ENCODE results near the gene NANP.

Gene NANP

GRCh38 chr20:25570148-25570530 is 53.7 kb downstream of the NANP start:
- H3K27ac ChIP-seq (ENCODE audit: low read depth, low read length) = no peak overlapping the region
- no peaks in the 10 kb centered on the region for H3K36me3 ChIP-seq (ENCODE audit: insufficient read depth, low read length)
- H3K4me3 ChIP-seq (ENCODE audit: low read depth, low read length) = no peak overlapping the region
- peaks cover 28% of the 10 kb centered on the region for H3K79me2 ChIP-seq (ENCODE audit: control insufficient read depth, insufficient read depth, low read length, unreplicated experiment)
- H3K4me1 ChIP-seq (ENCODE audit: control insufficient read depth, insufficient read depth, low read length, unreplicated experiment) = peaks cover 22% of the 10 kb centered on the region
- no peaks in the 10 kb centered on the region for H3K27me3 ChIP-seq (ENCODE audit: insufficient read depth, low read length)
- H2AFZ ChIP-seq (ENCODE audit: low read length, unreplicated experiment) = no peak overlapping the region

- Histone ChIP-seq H3K27ac (ENCODE audit: low read depth, low read length) (no peak overlapping the region), H3K36me3 (ENCODE audit: insufficient read depth, low read length) (0 out of 2 replicates have a peak, but pooled peaks cover 4% of the 10 kb centered on the region), H3K4me1 (ENCODE audit: control insufficient read depth, insufficient read depth, low read length, unreplicated experiment) (peaks cover 5% of the 10 kb centered on the region), H2AFZ (ENCODE audit: low read length, unreplicated experiment) (no peak overlapping the region), H3K79me2 (ENCODE audit: control insufficient read depth, insufficient read depth, low read length, unreplicated experiment) (peaks cover 29% of the 10 kb centered on the region), H3K27me3 (ENCODE audit: insufficient read depth, low read length) (no peaks in the 10 kb centered on the region), H3K4me3 (ENCODE audit: low read depth, low read length) (no peak overlapping the region)
Observed at GRCh38 chr20:25567286-25567685, 56.5 kb downstream of the NANP start.

GRCh38 chr20:25566821-25567220 is 57.0 kb downstream of the NANP start:
- Histone ChIP-seq H3K36me3 (ENCODE audit: insufficient read depth, low read length) (0 out of 2 replicates have a peak, but pooled peaks cover 4% of the 10 kb centered on the region), H3K27me3 (ENCODE audit: insufficient read depth, low read length) (no peaks in the 10 kb centered on the region)

GRCh38 chr20:25565578-25566157 is 58.1 kb downstream of the NANP start:
- Histone ChIP-seq H3K4me1 (ENCODE audit: control insufficient read depth, insufficient read depth, low read length, unreplicated experiment) (no peaks in the 10 kb centered on the region), H3K36me3 (ENCODE audit: insufficient read depth, low read length) (0 out of 2 replicates have a peak, but pooled peaks cover 4% of the 10 kb centered on the region), H3K79me2 (ENCODE audit: control insufficient read depth, insufficient read depth, low read length, unreplicated experiment) (peaks cover 20% of the 10 kb centered on the region), H3K4me3 (ENCODE audit: low read depth, low read length) (no peak overlapping the region), H2AFZ (ENCODE audit: low read length, unreplicated experiment) (no peak overlapping the region), H3K27ac (ENCODE audit: low read depth, low read length) (no peak overlapping the region), H3K27me3 (ENCODE audit: insufficient read depth, low read length) (no peaks in the 10 kb centered on the region)

More at GRCh38 chr20:25566821-25567220, 57.0 kb downstream of the NANP start:
- Histone ChIP-seq H3K4me3 (ENCODE audit: low read depth, low read length) (no peak overlapping the region), H3K4me1 (ENCODE audit: control insufficient read depth, insufficient read depth, low read length, unreplicated experiment) (no peaks in the 10 kb centered on the region), H2AFZ (ENCODE audit: low read length, unreplicated experiment) (no peak overlapping the region), H3K79me2 (ENCODE audit: control insufficient read depth, insufficient read depth, low read length, unreplicated experiment) (peaks cover 24% of the 10 kb centered on the region), H3K27ac (ENCODE audit: low read depth, low read length) (no peak overlapping the region)

GRCh38 chr20:25563876-25564275 is 59.9 kb downstream of the NANP start:
- Histone ChIP-seq H3K27ac (ENCODE audit: low read depth, low read length) (no peak overlapping the region), H3K4me3 (ENCODE audit: low read depth, low read length) (no peak overlapping the region), H3K79me2 (ENCODE audit: control insufficient read depth, insufficient read depth, low read length, unreplicated experiment) (peaks cover 20% of the 10 kb centered on the region), H3K27me3 (ENCODE audit: insufficient read depth, low read length) (no peaks in the 10 kb centered on the region), H2AFZ (ENCODE audit: low read length, unreplicated experiment) (no peak overlapping the region), H3K36me3 (ENCODE audit: insufficient read depth, low read length) (0 out of 2 replicates have a peak, but pooled peaks cover 4% of the 10 kb centered on the region), H3K4me1 (ENCODE audit: control insufficient read depth, insufficient read depth, low read length, unreplicated experiment) (no peaks in the 10 kb centered on the region)

GRCh38 chr20:25563362-25563761 is 60.5 kb downstream of the NANP start:
- Histone ChIP-seq H2AFZ (ENCODE audit: low read length, unreplicated experiment) (no peak overlapping the region), H3K79me2 (ENCODE audit: control insufficient read depth, insufficient read depth, low read length, unreplicated experiment) (peaks cover 18% of the 10 kb centered on the region)

More at GRCh38 chr20:25563362-25563761, 60.5 kb downstream of the NANP start:
- Histone ChIP-seq H3K4me1 (ENCODE audit: control insufficient read depth, insufficient read depth, low read length, unreplicated experiment) (no peaks in the 10 kb centered on the region), H3K4me3 (ENCODE audit: low read depth, low read length) (no peak overlapping the region), H3K36me3 (ENCODE audit: insufficient read depth, low read length) (0 out of 2 replicates have a peak, but pooled peaks cover 4% of the 10 kb centered on the region), H3K27me3 (ENCODE audit: insufficient read depth, low read length) (no peaks in the 10 kb centered on the region), H3K27ac (ENCODE audit: low read depth, low read length) (no peak overlapping the region)
